H9 (cell line): Measurements from ENCODE around the gene ITCH. TPM values are rescaled to one million over a fixed set of nuclear protein-coding genes. Genes with fewer than 3 reads are reported as not detected.

Source experiments
- DNase-seq: peaks from one replicate; pipeline ENCODE4 v3.0.0-alpha.2; 2017
- H2AFZ ChIP-seq: one replicate; pipeline ENCODE4 v1.6.1; 2013; ENCODE audit warnings: mild to moderate bottlenecking, low read length, control low read depth, moderate library complexity
- H2AK5ac ChIP-seq: 2 replicates; pipeline ENCODE4 v1.6.1; 2013; ENCODE audit warnings: low read length, control low read depth, mixed read lengths; ENCODE audit not compliant: insufficient read length
- H2BK120ac ChIP-seq: one replicate; pipeline ENCODE4 v1.6.1; 2013; ENCODE audit warnings: low read depth, mild to moderate bottlenecking, low read length, control low read depth, inconsistent platforms; ENCODE audit not compliant: poor library complexity, severe bottlenecking
- H2BK12ac ChIP-seq: 2 replicates; pipeline ENCODE4 v1.6.1; 2013; ENCODE audit warnings: low read length, control low read depth, mixed read lengths, low read depth; ENCODE audit not compliant: insufficient read length
- H2BK15ac ChIP-seq: 2 replicates; pipeline ENCODE4 v1.6.1; 2013; ENCODE audit warnings: low read depth, low read length, control low read depth
- H2BK20ac ChIP-seq: one replicate; pipeline ENCODE4 v1.6.1; 2013; ENCODE audit warnings: low read depth, mild to moderate bottlenecking, low read length, control low read depth, inconsistent platforms; ENCODE audit not compliant: poor library complexity, severe bottlenecking
- H2BK5ac ChIP-seq: 2 replicates; pipeline ENCODE4 v1.6.1; 2013; ENCODE audit warnings: low read length, control low read depth, mixed read lengths; ENCODE audit not compliant: insufficient read length
- H3K14ac ChIP-seq: 2 replicates; pipeline ENCODE4 v1.6.1; 2013; ENCODE audit warnings: low read length, control low read depth; ENCODE audit not compliant: insufficient read depth
- H3K18ac ChIP-seq: 2 replicates; pipeline ENCODE4 v1.6.1; 2013; ENCODE audit warnings: low read depth, mild to moderate bottlenecking, mixed read lengths, low read length, control low read depth; ENCODE audit not compliant: insufficient read length
- H3K23ac ChIP-seq: 2 replicates; pipeline ENCODE4 v1.6.1; 2013; ENCODE audit warnings: low read length, control low read depth, mixed read lengths, low read depth; ENCODE audit not compliant: insufficient read length
- H3K23me2 ChIP-seq: 2 replicates; pipeline ENCODE4 v1.6.1; 2013; ENCODE audit warnings: low read depth, mild to moderate bottlenecking, mixed read lengths, low read length, control low read depth; ENCODE audit not compliant: insufficient read length, poor library complexity, severe bottlenecking
- H3K27ac ChIP-seq: 2 replicates; pipeline ENCODE4 v1.5.1; 2013; ENCODE audit warnings: low read length, control low read depth, mixed read lengths, low read depth; ENCODE audit not compliant: insufficient read length
- H3K27me3 ChIP-seq: 2 replicates; pipeline ENCODE4 v1.6.1; 2013; ENCODE audit warnings: low read length, control low read depth, inconsistent platforms; ENCODE audit not compliant: insufficient read depth
- H3K4ac ChIP-seq: 2 replicates; pipeline ENCODE4 v1.6.1; 2013; ENCODE audit warnings: low read depth, mild to moderate bottlenecking, control low read depth, inconsistent platforms, low read length, moderate library complexity
- H3K4me1 ChIP-seq: 2 replicates; pipeline ENCODE4 v1.6.1; 2013; ENCODE audit warnings: low read length, control low read depth, inconsistent platforms; ENCODE audit not compliant: insufficient read depth
- H3K4me2 ChIP-seq: 2 replicates; pipeline ENCODE4 v1.6.1; 2013; ENCODE audit warnings: low read length, control low read depth, mixed read lengths; ENCODE audit not compliant: insufficient read length, insufficient read depth
- H3K56ac ChIP-seq: 2 replicates; pipeline ENCODE4 v1.6.1; 2013; ENCODE audit warnings: low read depth, mild to moderate bottlenecking, mixed read lengths, low read length, control low read depth; ENCODE audit not compliant: insufficient read length
- H3K79me1 ChIP-seq: 2 replicates; pipeline ENCODE4 v1.6.1; 2013; ENCODE audit warnings: low read depth, mild to moderate bottlenecking, moderate library complexity, low read length, control low read depth, inconsistent platforms; ENCODE audit not compliant: insufficient read depth, poor library complexity, severe bottlenecking
- H3K79me2 ChIP-seq: 2 replicates; pipeline ENCODE4 v1.6.1; 2013; ENCODE audit warnings: low read length, control low read depth, inconsistent platforms; ENCODE audit not compliant: insufficient read depth
- H3K9ac ChIP-seq: 2 replicates; pipeline ENCODE4 v1.6.1; 2013; ENCODE audit warnings: low read length, control low read depth, mixed read lengths; ENCODE audit not compliant: insufficient read length; ENCODE audit errors: extremely low read depth
- H3K9me3 ChIP-seq: one replicate; pipeline ENCODE4 v1.6.1; 2013; ENCODE audit warnings: low read depth, low read length, inconsistent platforms; ENCODE audit not compliant: control insufficient read depth
- H3T11ph ChIP-seq: one replicate; pipeline ENCODE4 v1.6.1; 2013; ENCODE audit warnings: mild to moderate bottlenecking, low read length, control low read depth, inconsistent platforms
- H4K20me1 ChIP-seq: one replicate; pipeline ENCODE4 v1.6.1; 2013; ENCODE audit not compliant: control insufficient read depth, insufficient read length, insufficient read depth
- H4K5ac ChIP-seq: 2 replicates; pipeline ENCODE4 v1.6.1; 2013; ENCODE audit warnings: low read depth, mild to moderate bottlenecking, mixed read lengths, low read length, control low read depth; ENCODE audit not compliant: insufficient read length
- H4K8ac ChIP-seq: replicated peaks from 2 replicates; pipeline ENCODE4 v1.6.1; 2013; ENCODE audit warnings: low read length, control low read depth, mixed read lengths, low read depth; ENCODE audit not compliant: insufficient read length
- H4K91ac ChIP-seq: 2 replicates; pipeline ENCODE4 v1.6.1; 2013; ENCODE audit warnings: low read depth, mild to moderate bottlenecking, moderate library complexity, mixed read lengths, low read length, control low read depth; ENCODE audit not compliant: insufficient read length
- H3K27ac Mint-ChIP-seq, 3 experiments: 2 replicates in 2 of 3; 3 replicates in 1 of 3; pipeline ENCODE4 v1.8.0; 2020 to 2021; ENCODE audit warnings: mixed read lengths in 3 of 3, mild to moderate bottlenecking in 1 of 3, moderate library complexity in 1 of 3
- H3K27me3 Mint-ChIP-seq: 2 replicates; pipeline ENCODE4 v1.8.0; 2021; ENCODE audit warnings: low read depth, mild to moderate bottlenecking, moderate library complexity, mixed read lengths
- H3K36me3 Mint-ChIP-seq, 3 experiments: 2 replicates in 2 of 3; 3 replicates in 1 of 3; pipeline ENCODE4 v1.8.0; 2020 to 2021; ENCODE audit warnings: low read depth in 3 of 3, mixed read lengths in 3 of 3; ENCODE audit not compliant: insufficient read depth in 1 of 3
- H3K4me1 Mint-ChIP-seq, 2 experiments: 2 replicates each; pipeline ENCODE4 v1.8.0; 2020; ENCODE audit warnings: mixed read lengths in 2 of 2
- H3K4me3 Mint-ChIP-seq, 2 experiments: 2 replicates in 1 of 2; 3 replicates in 1 of 2; pipeline ENCODE4 v1.8.0; 2020 to 2021; ENCODE audit warnings: mild to moderate bottlenecking in 2 of 2, mixed read lengths in 2 of 2, moderate library complexity in 1 of 2
- H3K9me3 Mint-ChIP-seq, 2 experiments: 2 replicates in 1 of 2; 3 replicates in 1 of 2; pipeline ENCODE4 v1.8.0; 2020; ENCODE audit warnings: mild to moderate bottlenecking in 2 of 2, mixed read lengths in 2 of 2, moderate library complexity in 1 of 2
- WGBS: extraction: QIAGEN DNeasy Blood & Tissue Kit; methylation state at CpG from one replicate; pipeline ENCODE4 v1.1.7; 2013; ENCODE audit warnings: missing lambda C conversion rate, low lambda C conversion rate, mixed read lengths; ENCODE audit not compliant: insufficient read length; ENCODE audit errors: extremely low coverage; 5-methylcytosine and 5-hydroxymethylcytosine counted together
- total RNA-seq: library from RNA; stranded (reverse); gene quantifications from 2 replicates; pipeline ENCODE4 v1.2.1, GENCODE V29; 2021
- TF ChIP-seq, protein P1 (sequence below): fragments of 200-600 bp; sonication (generic); conservative IDR thresholded peaks from 3 replicates; pipeline ENCODE4 v1.8.0; 2021; ENCODE audit warnings: antibody characterized with exemption, mild to moderate bottlenecking

ITCH gene
- total RNA-seq, 1 experiment from 2014 or later = 55.9 TPM

DNA sequence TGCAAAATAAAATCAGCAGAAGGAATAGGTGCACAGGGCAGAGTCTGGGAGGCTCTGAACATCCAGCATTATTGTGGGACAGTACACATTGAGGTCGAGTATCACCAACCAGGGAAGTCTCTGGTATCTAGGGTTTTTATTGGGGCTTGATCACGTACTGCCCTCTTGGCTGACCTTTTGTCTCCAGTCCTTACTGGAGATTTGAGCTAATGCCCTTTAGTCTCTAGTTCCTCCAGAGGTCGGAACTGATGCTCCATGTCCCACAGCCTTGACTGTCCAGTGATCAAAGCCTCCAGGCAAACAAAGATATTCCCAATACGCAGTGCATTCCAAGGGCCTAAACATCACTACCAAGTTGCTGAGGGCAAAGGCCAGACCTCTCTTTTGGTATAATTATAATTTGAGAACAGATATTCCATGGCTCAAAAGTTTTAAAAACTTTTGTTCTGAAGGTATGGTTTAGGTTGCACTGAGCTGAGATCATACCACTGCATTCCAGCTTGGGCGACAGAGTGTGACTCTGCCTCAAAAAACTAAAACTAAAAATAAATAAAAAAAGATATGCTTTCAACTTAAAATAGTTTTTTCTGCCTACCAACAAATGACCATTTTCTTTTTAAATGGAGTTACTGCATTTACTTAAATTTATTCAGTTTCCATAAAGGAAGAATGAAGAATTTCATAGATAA lies 96.3 kb downstream of the ITCH start:
- Histone ChIP-seq H4K8ac (no peak overlapping the region), H2BK15ac (no peak overlapping the region), H4K5ac (no peak overlapping the region), H4K20me1 (no peaks in the 10 kb centered on the region), H4K91ac (no peak overlapping the region), H3K79me1 (no peaks in the 10 kb centered on the region), H2BK120ac (no peak overlapping the region), H3K23ac (no peak overlapping the region), H2BK5ac (no peak overlapping the region), H2AK5ac (no peak overlapping the region), H2BK12ac (no peak overlapping the region), H3K4me2 (no peak overlapping the region), H3T11ph (no peak overlapping the region), H3K4me1 (no peaks in the 10 kb centered on the region), H3K14ac (no peak overlapping the region), H3K27ac (no peak overlapping the region), H3K79me2 (no peaks in the 10 kb centered on the region), H3K9ac (no peak overlapping the region), H2AFZ (no peak overlapping the region), H3K27me3 (no peaks in the 10 kb centered on the region), H2BK20ac (no peak overlapping the region), H3K18ac (no peak overlapping the region), H3K4ac (no peak overlapping the region), H3K23me2 (no peaks in the 10 kb centered on the region), H3K9me3 (no peaks in the 10 kb centered on the region), H3K56ac (no peak overlapping the region)
- Mint-ChIP-seq H3K27ac (peak overlapping the region in 1 of 3 experiments; percentile 50; a peak in 2 of 7 replicates), H3K4me3 (no peak overlapping the region), H3K9me3 (no peaks in the 10 kb centered on the region), H3K27me3 (no peaks in the 10 kb centered on the region), H3K4me1 (no peaks in the 10 kb centered on the region), H3K36me3 (peaks cover 5 to 71% (median 43%) of the 10 kb centered on the region in 3 experiments)
- no CpG with 5 or more reads among the region's 5 CpGs for WGBS
- no peak for DNase-seq
- TF ChIP-seq, protein P1, sequence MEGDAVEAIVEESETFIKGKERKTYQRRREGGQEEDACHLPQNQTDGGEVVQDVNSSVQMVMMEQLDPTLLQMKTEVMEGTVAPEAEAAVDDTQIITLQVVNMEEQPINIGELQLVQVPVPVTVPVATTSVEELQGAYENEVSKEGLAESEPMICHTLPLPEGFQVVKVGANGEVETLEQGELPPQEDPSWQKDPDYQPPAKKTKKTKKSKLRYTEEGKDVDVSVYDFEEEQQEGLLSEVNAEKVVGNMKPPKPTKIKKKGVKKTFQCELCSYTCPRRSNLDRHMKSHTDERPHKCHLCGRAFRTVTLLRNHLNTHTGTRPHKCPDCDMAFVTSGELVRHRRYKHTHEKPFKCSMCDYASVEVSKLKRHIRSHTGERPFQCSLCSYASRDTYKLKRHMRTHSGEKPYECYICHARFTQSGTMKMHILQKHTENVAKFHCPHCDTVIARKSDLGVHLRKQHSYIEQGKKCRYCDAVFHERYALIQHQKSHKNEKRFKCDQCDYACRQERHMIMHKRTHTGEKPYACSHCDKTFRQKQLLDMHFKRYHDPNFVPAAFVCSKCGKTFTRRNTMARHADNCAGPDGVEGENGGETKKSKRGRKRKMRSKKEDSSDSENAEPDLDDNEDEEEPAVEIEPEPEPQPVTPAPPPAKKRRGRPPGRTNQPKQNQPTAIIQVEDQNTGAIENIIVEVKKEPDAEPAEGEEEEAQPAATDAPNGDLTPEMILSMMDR = no peak
